NCI-H1436 (cell line): Measurements from ENCODE around the gene RASSF7.
"Not testable (repeated sequence)": the region's sequence is repeated elsewhere in the genome, so short reads cannot be mapped to it uniquely, and the experiment has no call there.

Experiments
- DNase-seq: peaks from one replicate; lab custom pipeline; 2025; lab: John Stamatoyannopoulos, UW

Gene RASSF7

GRCh38 chr11:567011-567628 lies 6.3 kb downstream of the RASSF7 start:
- DNase-seq: no peak

GRCh38 chr11:567629-568292 lies 7.0 kb downstream of the RASSF7 start:
- DNase-seq: no peak

- peak; percentile 93 for DNase-seq
These were observed 7.8 kb downstream of the RASSF7 start for GRCh38 chr11:568306-569157.

- DNase-seq: no peak
These were observed 8.6 kb downstream of the RASSF7 start for GRCh38 chr11:569158-569885.

GRCh38 chr11:571802-572185 lies 11.0 kb downstream of the RASSF7 start:
- no peak for DNase-seq

- no peak for DNase-seq
These were observed 12.5 kb downstream of the RASSF7 start for GRCh38 chr11:573146-573759.

- DNase-seq: not testable (repeated sequence)
These were observed 13.3 kb downstream of the RASSF7 start for GRCh38 chr11:574031-574570.

- no peak for DNase-seq
These were observed 14.0 kb downstream of the RASSF7 start for GRCh38 chr11:574632-575312.

- peak; percentile 90 for DNase-seq
These were observed 14.7 kb downstream of the RASSF7 start for GRCh38 chr11:575313-575995.

- DNase-seq: peak; percentile 93
These were observed 15.4 kb downstream of the RASSF7 start, which contains the start of gene PHRF1 for GRCh38 chr11:575996-576768. TSS of gene PHRF1 (plus strand) at chr11:576470. CDS start at chr11:581513, 5,043 bp downstream.

GRCh38 chr11:576811-577610 lies 16.2 kb downstream of the RASSF7 start:
- no peak for DNase-seq

- no peak for DNase-seq
These were observed 16.8 kb downstream of the RASSF7 start for GRCh38 chr11:577611-577894.

- no peak for DNase-seq
These were observed 17.7 kb downstream of the RASSF7 start for GRCh38 chr11:578276-579035.

GRCh38 chr11:579830-580601 lies 19.2 kb downstream of the RASSF7 start:
- DNase-seq: no peak

- DNase-seq: no peak
These were observed 20.6 kb downstream of the RASSF7 start for GRCh38 chr11:581342-581741.

GRCh38 chr11:581752-582151 lies 21.0 kb downstream of the RASSF7 start:
- no peak for DNase-seq

GRCh38 chr11:584287-584686 lies 23.5 kb downstream of the RASSF7 start:
- DNase-seq: no peak
